CD4-positive, alpha-beta T cell (primary cell): ENCODE data around the gene LRRC47. TPM values are rescaled to one million over a fixed set of nuclear protein-coding genes. Genes with fewer than 3 reads are reported as not detected.

Source experiments
- ATAC-seq: fragments of 200-7000 bp; cut with Tn5 transposase; one replicate; pipeline ENCODE4 v1.10.0; 2022; ENCODE audit warnings: mild to moderate bottlenecking; ENCODE audit not compliant: poor library complexity
- CTCF ChIA-PET: fragments of 350-600 bp; sonication (Branson Sonifier 250); formaldehyde crosslinking; loops from one replicate; lab custom pipeline; 2021; ENCODE audit warnings: antibody characterized with exemption, inconsistent platforms; lab: Charles Lee
- POLR2A ChIA-PET: fragments of 350-600 bp; sonication (Branson Sonifier 250); formaldehyde crosslinking; loops from one replicate; lab custom pipeline; 2021; ENCODE audit warnings: antibody characterized with exemption, inconsistent platforms; lab: Charles Lee
- DNase-seq, 14 experiments: peaks; one replicate each; pipeline ENCODE4 v3.0.0-alpha.2; 2013 to 2020; ENCODE audit warnings: mixed read lengths in 2 of 14
- H3K27ac ChIP-seq, 2 donors: one replicate each; pipeline versions ENCODE4 v1.5.1 to v1.7.0; 2013; ENCODE audit warnings: low read length in 2 of 2, low read depth in 1 of 2, mild to moderate bottlenecking in 1 of 2
- H3K27me3 ChIP-seq, 2 experiments: 1 replicate in 1 of 2; 2 replicates in 1 of 2; pipeline versions ENCODE4 v1.6.1 to v1.7.0; 2013; ENCODE audit warnings: low read length in 2 of 2, control low read depth in 1 of 2, mild to moderate bottlenecking in 1 of 2, moderate library complexity in 1 of 2; ENCODE audit not compliant: insufficient read depth in 2 of 2, control insufficient read depth in 1 of 2
- H3K36me3 ChIP-seq: one replicate; pipeline ENCODE4 v1.6.1; 2013; ENCODE audit warnings: low read length, control low read depth; ENCODE audit not compliant: insufficient read depth
- H3K4me1 ChIP-seq: one replicate; pipeline ENCODE4 v1.6.1; 2013; ENCODE audit warnings: low read length, control low read depth; ENCODE audit not compliant: insufficient read depth
- H3K4me3 ChIP-seq: one replicate; pipeline ENCODE4 v1.5.1; 2013; ENCODE audit warnings: mild to moderate bottlenecking, low read length, moderate library complexity
- H3K9me3 ChIP-seq, 2 experiments: 1 replicate in 1 of 2; 2 replicates in 1 of 2; pipeline versions ENCODE4 v1.6.1 to v1.7.0; 2013; ENCODE audit warnings: low read length in 2 of 2, mild to moderate bottlenecking in 2 of 2, control low read depth in 1 of 2, moderate library complexity in 1 of 2; ENCODE audit not compliant: control insufficient read depth in 1 of 2, insufficient read depth in 1 of 2
- H3K27ac Mint-ChIP-seq: one replicate; pipeline ENCODE4 v1.8.0; 2020; ENCODE audit warnings: mixed read lengths
- H3K27me3 Mint-ChIP-seq: one replicate; pipeline ENCODE4 v1.8.0; 2021; ENCODE audit warnings: mixed read lengths
- H3K36me3 Mint-ChIP-seq: one replicate; pipeline ENCODE4 v1.8.0; 2021; ENCODE audit warnings: low read depth, mixed read lengths
- H3K4me1 Mint-ChIP-seq: one replicate; pipeline ENCODE4 v1.8.0; 2021; ENCODE audit warnings: low read depth, mixed read lengths
- H3K4me3 Mint-ChIP-seq: one replicate; pipeline ENCODE4 v1.8.0; 2020; ENCODE audit warnings: mild to moderate bottlenecking, mixed read lengths
- H3K9me3 Mint-ChIP-seq: one replicate; pipeline ENCODE4 v1.8.0; 2020; ENCODE audit warnings: mixed read lengths
- intact Hi-C, 2 experiments: fragments of 100-400 bp; cut with DNase I in 1 of 2; cut with micrococcal nuclease in 1 of 2; formaldehyde crosslinking; loops; one replicate each; pipeline versions ENCODE4 v1.15.1 to v1.9.0; 2023 to 2025; cut with DNase I, micrococcal nuclease
- total RNA-seq, 174 experiments: library from RNA in 2 of 174; stranded (reverse) in 2 of 174; gene quantifications; one replicate each; pipeline ENCODE4 v1.2.3 and lab custom pipeline; 2021 to 2026
- TF ChIP-seq, protein P1 (sequence below): fragments of 200-600 bp; IDR thresholded peaks from one replicate; pipeline ENCODE4 v1.8.0; 2022; ENCODE audit warnings: antibody characterized with exemption, mild to moderate bottlenecking

Gene LRRC47
- total RNA-seq, 2 experiments from 2014 or later: 30.1 to 32.0 TPM

DNA sequence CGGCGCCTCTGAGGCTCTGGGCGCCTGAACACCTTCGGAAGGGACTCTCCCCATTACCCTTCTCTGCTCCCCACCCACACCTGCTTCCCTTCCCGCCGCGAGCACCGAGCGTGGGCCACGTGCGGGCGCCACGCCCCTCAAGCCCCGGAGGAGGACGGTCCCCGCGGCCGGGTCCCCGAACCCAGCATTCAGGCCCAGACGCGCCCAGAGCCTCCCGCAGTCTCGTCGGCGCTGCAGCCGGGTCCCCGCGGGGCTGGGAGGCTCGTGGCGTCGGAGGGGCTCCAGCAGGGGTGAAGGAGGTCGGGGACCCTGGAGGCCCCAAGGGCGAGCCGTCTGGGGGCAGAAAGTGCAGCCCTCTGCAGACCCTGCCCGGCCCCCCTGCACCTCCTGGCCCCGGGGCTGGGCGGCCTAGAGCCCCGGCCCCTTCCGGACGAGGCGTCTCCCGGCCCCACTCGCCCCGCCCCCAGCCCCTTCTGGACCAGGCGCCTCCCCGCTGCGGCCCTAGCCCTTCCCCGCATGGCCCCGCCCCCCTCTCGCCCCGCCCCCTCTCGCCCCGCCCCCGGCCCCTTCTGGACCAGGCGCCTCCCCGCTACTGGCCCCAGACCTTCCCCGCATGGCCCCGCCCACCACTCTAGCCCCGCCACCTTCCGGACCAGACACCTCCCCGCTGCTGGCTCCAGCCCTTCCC lies 24.1 kb downstream of the LRRC47 start:
- Mint-ChIP-seq H3K9me3 (no peaks in the 10 kb centered on the region), H3K4me1 (peaks cover 5% of the 10 kb centered on the region), H3K27me3 (peaks cover 5% of the 10 kb centered on the region), H3K27ac (no peak overlapping the region), H3K4me3 (peak overlapping the region; percentile 80), H3K36me3 (no peaks in the 10 kb centered on the region)
- Histone ChIP-seq H3K36me3 (no peaks in the 10 kb centered on the region), H3K27me3 (no peaks in the 10 kb centered on the region), H3K27ac (no peak overlapping the region), H3K4me1 (peaks cover 33% of the 10 kb centered on the region), H3K4me3 (peak overlapping the region; percentile 55), H3K9me3 (no peaks in the 10 kb centered on the region)
- ATAC-seq: peak; percentile 77
- TF ChIP-seq, protein P1, sequence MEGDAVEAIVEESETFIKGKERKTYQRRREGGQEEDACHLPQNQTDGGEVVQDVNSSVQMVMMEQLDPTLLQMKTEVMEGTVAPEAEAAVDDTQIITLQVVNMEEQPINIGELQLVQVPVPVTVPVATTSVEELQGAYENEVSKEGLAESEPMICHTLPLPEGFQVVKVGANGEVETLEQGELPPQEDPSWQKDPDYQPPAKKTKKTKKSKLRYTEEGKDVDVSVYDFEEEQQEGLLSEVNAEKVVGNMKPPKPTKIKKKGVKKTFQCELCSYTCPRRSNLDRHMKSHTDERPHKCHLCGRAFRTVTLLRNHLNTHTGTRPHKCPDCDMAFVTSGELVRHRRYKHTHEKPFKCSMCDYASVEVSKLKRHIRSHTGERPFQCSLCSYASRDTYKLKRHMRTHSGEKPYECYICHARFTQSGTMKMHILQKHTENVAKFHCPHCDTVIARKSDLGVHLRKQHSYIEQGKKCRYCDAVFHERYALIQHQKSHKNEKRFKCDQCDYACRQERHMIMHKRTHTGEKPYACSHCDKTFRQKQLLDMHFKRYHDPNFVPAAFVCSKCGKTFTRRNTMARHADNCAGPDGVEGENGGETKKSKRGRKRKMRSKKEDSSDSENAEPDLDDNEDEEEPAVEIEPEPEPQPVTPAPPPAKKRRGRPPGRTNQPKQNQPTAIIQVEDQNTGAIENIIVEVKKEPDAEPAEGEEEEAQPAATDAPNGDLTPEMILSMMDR: no peak
- peak; percentile 73 to 97 (median 88) for DNase-seq
- ChIA-PET CTCF (no interaction called here), POLR2A (no interaction called here)
- intact Hi-C loops: loop anchor here in 1 of 2 experiments (1.0 to 10.0 kb wide), 3 partner anchors 24 to 1247 kb away; partner anchors contain the start of genes LRRC47 and PANK4

DNA sequence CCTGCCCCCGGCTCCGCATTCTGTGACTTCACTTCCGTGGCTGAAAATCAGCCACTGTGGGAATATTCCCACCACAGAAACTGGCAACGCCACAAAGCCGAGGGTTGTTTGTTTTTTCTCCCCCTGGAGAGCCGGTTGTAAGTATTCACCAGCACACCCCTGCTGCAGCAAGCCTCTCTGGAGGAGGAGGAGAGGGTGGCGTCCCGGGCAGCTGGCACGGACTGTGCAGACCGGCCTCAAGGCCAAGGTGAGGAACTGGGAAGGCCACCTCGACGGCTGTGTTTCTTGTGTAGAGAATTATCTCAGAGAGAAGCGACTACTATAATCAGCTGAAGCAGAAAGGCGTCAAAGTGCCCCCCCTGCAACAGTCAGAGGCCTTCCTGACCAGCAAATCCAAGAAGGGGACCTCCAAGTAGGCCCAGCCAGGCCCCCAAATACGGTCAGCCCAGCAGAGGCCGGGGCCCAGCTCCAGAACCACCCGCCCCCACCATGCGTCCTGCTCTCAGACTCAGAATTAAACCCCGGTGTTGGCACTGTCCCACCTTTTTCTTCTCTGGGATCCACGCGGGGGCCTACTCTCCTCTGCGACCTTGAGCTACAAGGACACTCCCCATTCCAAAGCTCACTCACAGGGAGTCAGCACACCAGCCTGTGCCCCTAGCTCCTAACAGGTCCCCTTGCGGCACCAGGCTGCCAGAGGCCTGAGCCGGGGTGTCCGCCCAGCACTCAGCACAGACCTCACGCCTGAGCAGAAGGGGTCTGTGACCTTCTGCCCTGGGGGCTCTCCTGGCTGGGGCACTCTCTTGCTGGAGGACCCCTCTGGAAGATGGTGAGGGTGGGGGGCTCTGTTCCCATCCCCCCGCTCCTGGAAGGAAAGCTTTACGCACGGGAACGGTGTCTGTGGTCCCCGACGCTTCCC lies 24.9 kb downstream of the LRRC47 start:
- intact Hi-C loops: loop anchor here in 1 of 2 experiments (1.0 to 10.0 kb wide), 3 partner anchors 25 to 1247 kb away; partner anchors contain the start of genes LRRC47 and PANK4
- H3K9me3 Mint-ChIP-seq: no peaks in the 10 kb centered on the region
- no peak for ATAC-seq
- H3K27me3 ChIP-seq: no peaks in the 10 kb centered on the region
- peaks cover 33% of the 10 kb centered on the region for H3K4me1 ChIP-seq
- peaks cover 5% of the 10 kb centered on the region for H3K4me1 Mint-ChIP-seq
- CTCF ChIA-PET: no interaction called here
- no peaks in the 10 kb centered on the region for H3K36me3 ChIP-seq
- H3K27me3 Mint-ChIP-seq: peaks cover 5% of the 10 kb centered on the region
- no peak overlapping the region for H3K27ac ChIP-seq
- POLR2A ChIA-PET: no interaction called here
- H3K36me3 Mint-ChIP-seq: no peaks in the 10 kb centered on the region
- DNase-seq: peak in 1 of 14 experiments; percentile 17
- H3K4me3 Mint-ChIP-seq: peak overlapping the region; percentile 80
- TF ChIP-seq, protein P1: no peak
- H3K4me3 ChIP-seq: peak overlapping the region; percentile 55
- H3K9me3 ChIP-seq: no peaks in the 10 kb centered on the region
- no peak overlapping the region for H3K27ac Mint-ChIP-seq

DNA sequence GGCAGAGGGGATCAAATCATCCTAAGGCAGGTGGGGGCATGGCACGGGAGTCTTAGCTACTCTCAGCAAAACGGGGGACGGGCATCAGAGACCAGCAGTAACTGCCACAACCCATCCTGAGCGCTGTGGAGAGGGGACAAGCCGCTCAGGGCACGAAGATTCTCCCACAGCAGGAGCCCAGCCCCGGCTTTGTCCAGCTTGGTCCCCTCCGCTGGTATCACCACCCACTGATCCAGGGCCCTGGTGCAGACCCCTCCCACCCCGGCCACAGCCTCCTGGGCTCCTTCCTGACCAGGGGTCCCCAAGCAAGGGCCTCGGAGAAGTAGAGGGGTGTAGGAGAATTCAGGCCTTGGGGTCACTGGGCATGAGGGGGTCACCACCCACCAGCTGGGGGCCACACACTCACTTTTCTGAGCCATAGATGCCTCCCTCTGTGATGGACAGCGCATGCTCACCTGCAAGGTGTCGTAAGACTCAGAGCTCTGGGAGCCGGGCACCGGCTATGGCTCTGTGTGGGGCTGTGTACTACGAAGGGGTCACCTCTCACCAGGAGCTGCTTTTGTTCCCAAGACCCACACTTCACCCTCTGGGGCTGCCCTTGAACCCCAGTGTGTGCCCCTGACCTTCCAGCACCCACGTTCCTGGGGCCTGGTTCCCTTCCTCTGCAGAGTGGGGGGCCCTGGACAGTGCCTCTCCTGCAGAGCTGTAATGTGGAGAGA lies 26.1 kb downstream of the LRRC47 start:
- Histone ChIP-seq H3K9me3 (no peaks in the 10 kb centered on the region), H3K4me3 (no peak overlapping the region), H3K27me3 (no peaks in the 10 kb centered on the region), H3K27ac (no peak overlapping the region), H3K4me1 (peaks cover 23% of the 10 kb centered on the region), H3K36me3 (no peaks in the 10 kb centered on the region)
- Mint-ChIP-seq H3K9me3 (no peaks in the 10 kb centered on the region), H3K27me3 (peaks cover 9% of the 10 kb centered on the region), H3K4me1 (no peaks in the 10 kb centered on the region), H3K36me3 (no peaks in the 10 kb centered on the region), H3K27ac (no peak overlapping the region), H3K4me3 (peak overlapping the region; percentile 60)
- no peak for DNase-seq
- CTCF ChIA-PET: no interaction called here
- intact Hi-C loops: loop anchor here in 1 of 2 experiments (10.0 kb wide), 1 partner anchor 1245 kb away; the partner anchor contains the start of gene PANK4
- POLR2A ChIA-PET: no interaction called here
- TF ChIP-seq, protein P1: no peak
- ATAC-seq: no peak
